Measurements from ENCODE around the gene CCDC70.
"Not testable (repeated sequence)": the region's sequence is repeated elsewhere in the genome, so short reads cannot be mapped to it uniquely, and the experiment has no call there.

The CCDC70 gene

GRCh38 chr13:51865838-51866237 is 4.1 kb downstream of the CCDC70 start:
- DNase-seq, result no peak

- DNase-seq, result peak; percentile 31
These were observed 5.3 kb downstream of the CCDC70 start for GRCh38 chr13:51867062-51867461.

GRCh38 chr13:51869916-51870315 is 8.1 kb downstream of the CCDC70 start:
- DNase-seq, result no peak

- no peak for DNase-seq
These were observed 8.8 kb downstream of the CCDC70 start for GRCh38 chr13:51870616-51871015.

GRCh38 chr13:51873117-51873798 is 11.5 kb downstream of the CCDC70 start:
- DNase-seq, result no peak

GRCh38 chr13:51873837-51874236 is 12.1 kb downstream of the CCDC70 start:
- no peak for DNase-seq

- no peak for DNase-seq
These were observed 12.9 kb downstream of the CCDC70 start for GRCh38 chr13:51874651-51875050.

- no peak for DNase-seq
These were observed 17.4 kb downstream of the CCDC70 start for GRCh38 chr13:51879133-51879532.

- DNase-seq, result no peak
These were observed 19.5 kb downstream of the CCDC70 start for GRCh38 chr13:51881296-51881695.

GRCh38 chr13:51882570-51883225 is 20.9 kb downstream of the CCDC70 start:
- DNase-seq, result no peak

GRCh38 chr13:51883226-51883600 is 21.4 kb downstream of the CCDC70 start:
- DNase-seq, result no peak

- no peak for DNase-seq
These were observed 23.9 kb downstream of the CCDC70 start for GRCh38 chr13:51885651-51886050.

GRCh38 chr13:51887468-51887867 is 25.7 kb downstream of the CCDC70 start:
- no peak for DNase-seq

GRCh38 chr13:51892657-51893056 is 30.9 kb downstream of the CCDC70 start:
- DNase-seq, result no peak

GRCh38 chr13:51894239-51894638 is 32.5 kb downstream of the CCDC70 start:
- DNase-seq, result no peak

- DNase-seq, result no peak
These were observed 34.4 kb downstream of the CCDC70 start for GRCh38 chr13:51895906-51896888.

GRCh38 chr13:51900471-51900870 is 38.7 kb downstream of the CCDC70 start:
- DNase-seq, result no peak

- DNase-seq, result no peak
These were observed 41.0 kb downstream of the CCDC70 start for GRCh38 chr13:51902776-51903175.

GRCh38 chr13:51905787-51906186 is 44.0 kb downstream of the CCDC70 start:
- DNase-seq, result no peak

GRCh38 chr13:51906581-51906980 is 44.8 kb downstream of the CCDC70 start:
- DNase-seq, result no peak

- DNase-seq, result no peak
These were observed 45.4 kb downstream of the CCDC70 start for GRCh38 chr13:51907040-51907732.

- DNase-seq, result not testable (repeated sequence)
These were observed 47.5 kb downstream of the CCDC70 start for GRCh38 chr13:51909265-51909664.

- DNase-seq, result no peak
These were observed 48.7 kb downstream of the CCDC70 start for GRCh38 chr13:51910508-51910907.
